Measurements from ENCODE around the gene AMOT. TPM values are rescaled to one million over a fixed set of nuclear protein-coding genes. Genes with fewer than 3 reads are reported as not detected.

The AMOT gene
- total and polyA plus RNA-seq, 2 experiments from 2014 or later: 2.1 to 5.4 TPM

- TF ChIP-seq STAT1 (IDR thresholded peaks at IDR 0.05; ENCODE audit: unreplicated experiment) (no peak), ZNF114 (CRISPR knock-in tag; IDR thresholded peaks at IDR 0.05) (no peak), NANOG (IDR thresholded peaks at IDR 0.05; ENCODE audit: borderline replicate concordance) (no peak), REST (IDR thresholded peaks at IDR 0.05; ENCODE audit: unreplicated experiment) (no peak)
Observed at GRCh38 chrX:112844250-112844649, 3.6 kb upstream of the AMOT start (continued).

GRCh38 chrX:112841820-112842157 lies 1.2 kb upstream of the AMOT start:
- no peaks in the 10 kb centered on the region for H3K36me3 ChIP-seq (ENCODE audit: insufficient read depth)
- no peaks in the 10 kb centered on the region for H3K9me2 ChIP-seq (ENCODE audit: insufficient read depth)
- no peaks in the 10 kb centered on the region for H3K79me2 ChIP-seq (replicated peaks; ENCODE audit: insufficient read depth)
- no peaks in the 10 kb centered on the region for H4K20me1 ChIP-seq (replicated peaks; ENCODE audit: insufficient read depth)
- H3K4me2 ChIP-seq: peak overlapping the region; percentile 77
- Mint-ChIP-seq H3K27ac (no peak overlapping the region), H3K4me3 (peak overlapping the region; percentile 56), H3K27me3 (ENCODE audit: insufficient read depth, low read depth, poor library complexity) (peaks cover 15% of the 10 kb centered on the region), H3K9me3 (peaks cover 4% of the 10 kb centered on the region), H3K4me1 (peaks cover 15% of the 10 kb centered on the region), H3K36me3 (ENCODE audit: low read depth) (no peaks in the 10 kb centered on the region)
- no peak for ATAC-seq
- H3K4me1 ChIP-seq (ENCODE audit: insufficient read depth): peaks cover 4% of the 10 kb centered on the region; the same call in 1 of the 2 replicates
- TF ChIP-seq JUNB (IDR thresholded peaks at IDR 0.05; ENCODE audit: unreplicated experiment): no peak
- no peak for TF ChIP-seq ZNF331 (CRISPR knock-in tag; IDR thresholded peaks at IDR 0.05; ENCODE audit: low read depth)
- TF ChIP-seq POLR2AphosphoS5 (IDR thresholded peaks at IDR 0.05; ENCODE audit: low read depth): no peak
- TF ChIP-seq CTCF (conservative IDR thresholded peaks at IDR 0.05; ENCODE audit: low read depth in 2 of 2): no peak
- TF ChIP-seq REST (IDR thresholded peaks at IDR 0.05; ENCODE audit: unreplicated experiment): no peak
- H3K4me3 ChIP-seq: peak overlapping the region; percentile 76
- peaks cover 28% of the 10 kb centered on the region for H3K27me3 ChIP-seq (ENCODE audit: insufficient read depth)
- DNase-seq (ENCODE audit: low spot score): no peak
- peak overlapping the region; percentile 84; the same call in 1 of the 2 replicates for H2AFZ ChIP-seq
- no peak overlapping the region for H3K27ac ChIP-seq (ENCODE audit: low read depth)
- no peaks in the 10 kb centered on the region for H3F3A ChIP-seq (replicated peaks; ENCODE audit: low read depth)

Data from GM23338 (cell line).